HG02763 (cell line): ENCODE data around the gene SPANXA1.
"Not testable (repeated sequence)": the region's sequence is repeated elsewhere in the genome, so short reads cannot be mapped to it uniquely, and the experiment has no call there.

Source experiments
- ATAC-seq: cut with Tn5 transposase; IDR thresholded peaks from one replicate; pipeline ENCODE4 v1.9.1; 2021; ENCODE audit warnings: mild to moderate bottlenecking, moderate library complexity; ENCODE audit not compliant: unreplicated experiment

The SPANXA1 gene, protein sequence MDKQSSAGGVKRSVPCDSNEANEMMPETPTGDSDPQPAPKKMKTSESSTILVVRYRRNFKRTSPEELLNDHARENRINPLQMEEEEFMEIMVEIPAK

DNA sequence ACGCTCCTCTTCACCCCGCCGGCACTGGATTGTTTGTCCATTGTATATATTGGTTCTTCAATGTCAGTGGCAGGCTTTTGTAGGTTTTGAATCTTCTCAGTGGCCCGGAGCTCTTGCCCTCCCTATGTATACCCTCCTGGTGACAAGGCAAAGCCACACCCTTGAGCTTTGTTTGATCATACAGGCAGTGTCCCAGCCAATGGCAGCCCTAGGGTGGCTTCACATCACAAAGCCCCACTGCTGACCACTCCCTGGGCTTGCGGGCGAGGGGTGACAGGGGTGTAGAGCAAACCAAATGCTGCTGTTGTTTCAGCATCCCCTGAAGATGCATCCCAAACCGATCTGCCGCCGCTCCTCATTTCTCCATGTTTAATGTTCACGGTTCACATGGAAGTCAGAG lies at the start of gene SPANXA1:
TSS of gene SPANXA1 (minus strand) at position 101 of the 400 bp plus-strand sequence. CDS start at position 41, 60 bp downstream.
- ATAC-seq, result not testable (repeated sequence)

DNA sequence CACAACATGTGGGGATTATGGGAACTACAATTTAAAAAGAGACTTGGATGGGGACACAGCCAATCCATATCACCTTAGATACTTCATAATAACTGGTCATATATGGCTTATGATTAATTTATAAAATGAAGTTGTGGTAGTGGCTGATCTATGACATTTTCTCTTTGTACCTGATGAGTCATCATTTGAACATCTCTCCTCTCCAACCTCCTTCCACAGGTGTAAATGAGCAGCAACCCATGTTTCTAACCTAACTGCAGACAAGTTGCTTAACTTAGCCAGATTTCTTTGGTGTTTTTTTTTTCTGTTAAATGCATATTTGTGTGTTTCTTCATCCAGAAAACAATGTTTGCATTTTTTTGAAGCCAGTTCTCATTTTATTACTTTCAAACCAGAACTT lies 47.6 kb upstream of the SPANXA1 start:
- ATAC-seq, result no peak

DNA sequence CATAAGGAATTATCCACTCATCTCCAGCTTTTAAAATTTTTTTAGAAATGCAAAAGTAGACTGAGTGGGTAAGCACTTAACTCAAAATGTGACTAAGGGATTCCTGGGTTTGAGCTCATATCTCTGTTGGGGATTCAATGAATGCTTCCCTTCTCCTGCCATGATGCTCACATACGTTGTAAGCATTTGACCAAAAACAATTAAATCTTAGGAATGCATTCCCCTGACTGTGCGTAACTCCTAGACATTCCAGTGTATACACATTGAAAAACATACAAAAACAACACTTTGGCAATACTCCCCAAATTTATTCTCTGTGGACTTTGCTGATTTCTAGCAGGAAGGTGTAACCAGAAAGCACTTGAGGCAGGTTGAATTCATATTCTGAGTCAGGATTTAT lies 34.8 kb upstream of the SPANXA1 start:
- ATAC-seq, result no peak

DNA sequence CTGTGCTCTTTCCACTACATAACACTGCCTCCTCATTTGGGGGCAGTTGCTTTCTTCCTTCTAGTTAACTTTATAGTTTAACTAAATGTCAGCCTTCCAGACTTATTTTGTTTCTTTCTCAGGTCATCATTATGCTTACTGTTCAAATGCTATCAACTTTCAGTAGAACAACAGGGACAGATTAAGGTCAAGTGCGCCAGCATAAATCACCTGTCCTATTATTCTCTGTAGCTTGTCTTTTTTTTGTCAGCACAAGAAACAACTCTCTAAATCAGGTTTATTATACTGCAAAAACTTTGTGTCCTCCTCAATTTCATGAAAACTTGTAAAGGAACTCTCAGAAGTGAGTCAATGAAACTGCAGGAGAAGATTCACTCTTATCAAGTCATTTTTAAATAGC lies 24.6 kb upstream of the SPANXA1 start:
- ATAC-seq, result no peak

DNA sequence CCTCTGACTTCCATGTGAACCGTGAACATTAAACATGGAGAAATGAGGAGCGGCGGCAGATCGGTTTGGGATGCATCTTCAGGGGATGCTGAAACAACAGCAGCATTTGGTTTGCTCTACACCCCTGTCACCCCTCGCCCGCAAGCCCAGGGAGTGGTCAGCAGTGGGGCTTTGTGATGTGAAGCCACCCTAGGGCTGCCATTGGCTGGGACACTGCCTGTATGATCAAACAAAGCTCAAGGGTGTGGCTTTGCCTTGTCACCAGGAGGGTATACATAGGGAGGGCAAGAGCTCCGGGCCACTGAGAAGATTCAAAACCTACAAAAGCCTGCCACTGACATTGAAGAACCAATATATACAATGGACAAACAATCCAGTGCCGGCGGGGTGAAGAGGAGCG lies 4.9 kb upstream of the SPANXA1 start, which contains the start of gene SPANXA2:
TSS of gene SPANXA2 (plus strand) at position 301 of the 400 bp plus-strand sequence. CDS start at position 361, 60 bp downstream.
- not testable (repeated sequence) for ATAC-seq

DNA sequence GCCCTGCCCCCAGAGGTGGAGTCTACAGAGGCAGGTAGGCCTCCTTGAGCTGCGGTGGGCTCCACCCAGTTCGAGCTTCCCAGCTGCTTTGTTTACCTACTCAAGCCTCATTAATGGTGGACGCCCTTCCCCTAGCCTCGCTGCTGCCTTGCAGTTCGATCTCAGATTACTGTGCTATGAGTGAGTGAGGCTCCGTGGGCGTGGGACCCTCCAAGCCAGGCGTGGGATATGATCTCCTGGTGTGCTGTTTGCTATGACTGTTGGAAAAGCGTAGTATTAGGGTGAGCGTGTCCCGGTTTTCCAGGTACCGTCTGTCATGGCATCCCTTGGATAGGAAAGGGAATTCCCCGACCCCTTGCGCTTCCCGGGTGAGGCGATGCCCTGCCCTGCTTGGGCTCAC lies 42.0 kb downstream of the SPANXA1 start:
- not testable (repeated sequence) for ATAC-seq
